ENCODE data around the gene ZNF248.

ZNF248 gene

GRCh38 chr10:37819797-37820196 lies 37.6 kb downstream of the ZNF248 start:
- DNase-seq: no peak

- DNase-seq: no peak
Observed at GRCh38 chr10:37816290-37816689, 41.1 kb downstream of the ZNF248 start.

- no peak for DNase-seq
Observed at GRCh38 chr10:37813763-37814162, 43.6 kb downstream of the ZNF248 start.

- DNase-seq: no peak
Observed at GRCh38 chr10:37812290-37812689, 45.1 kb downstream of the ZNF248 start.

GRCh38 chr10:37803269-37803668 lies 54.1 kb downstream of the ZNF248 start:
- DNase-seq: no peak

- no peak for DNase-seq
Observed at GRCh38 chr10:37801557-37801956, 55.9 kb downstream of the ZNF248 start.

- DNase-seq: no peak
Observed at GRCh38 chr10:37794305-37794976, 63.0 kb downstream of the ZNF248 start.

- DNase-seq: no peak
Observed at GRCh38 chr10:37789590-37789989, 67.8 kb downstream of the ZNF248 start.

- DNase-seq: no peak
Observed at GRCh38 chr10:37784678-37785077, 72.7 kb downstream of the ZNF248 start.

- DNase-seq: no peak
Observed at GRCh38 chr10:37780536-37780935, 76.9 kb downstream of the ZNF248 start.

- DNase-seq: no peak
Observed at GRCh38 chr10:37777056-37777455, 80.4 kb downstream of the ZNF248 start.

GRCh38 chr10:37775612-37776011 lies 81.8 kb downstream of the ZNF248 start:
- DNase-seq: no peak

GRCh38 chr10:37774351-37774750 lies 83.1 kb downstream of the ZNF248 start:
- DNase-seq: no peak

- no peak for DNase-seq
Observed at GRCh38 chr10:37765216-37765615, 92.2 kb downstream of the ZNF248 start.

GRCh38 chr10:37763132-37763531 lies 94.3 kb downstream of the ZNF248 start:
- no peak for DNase-seq

GRCh38 chr10:37762287-37762686 lies 95.1 kb downstream of the ZNF248 start:
- no peak for DNase-seq

GRCh38 chr10:37760817-37761216 lies 96.6 kb downstream of the ZNF248 start:
- DNase-seq: no peak

GRCh38 chr10:37758074-37758473 lies 99.3 kb downstream of the ZNF248 start:
- DNase-seq: no peak

- DNase-seq: no peak
Observed at GRCh38 chr10:37754538-37755323, 102.7 kb downstream of the ZNF248 start.

GRCh38 chr10:37752334-37752875 lies 105.0 kb downstream of the ZNF248 start:
- no peak for DNase-seq

- no peak for DNase-seq
Observed at GRCh38 chr10:37748170-37748569, 109.2 kb downstream of the ZNF248 start.

- DNase-seq: no peak
Observed at GRCh38 chr10:37747081-37747480, 110.3 kb downstream of the ZNF248 start.

GRCh38 chr10:37741831-37742230 lies 115.6 kb downstream of the ZNF248 start:
- no peak for DNase-seq

GRCh38 chr10:37739181-37739580 lies 118.2 kb downstream of the ZNF248 start:
- no peak for DNase-seq

Data from activated T-cell treated with anti-CD3 and anti-CD28 coated beads for 4 hours (primary cell).